HG02884 (cell line): ENCODE measurements around the gene C4orf50.
"Not testable (repeated sequence)": the region's sequence is repeated elsewhere in the genome, so short reads cannot be mapped to it uniquely, and the experiment has no call there.

Source experiments
- ATAC-seq: cut with Tn5 transposase; IDR thresholded peaks from one replicate; pipeline ENCODE4 v1.9.1; 2021; ENCODE audit warnings: mild to moderate bottlenecking, moderate library complexity; ENCODE audit not compliant: unreplicated experiment

Gene C4orf50

DNA sequence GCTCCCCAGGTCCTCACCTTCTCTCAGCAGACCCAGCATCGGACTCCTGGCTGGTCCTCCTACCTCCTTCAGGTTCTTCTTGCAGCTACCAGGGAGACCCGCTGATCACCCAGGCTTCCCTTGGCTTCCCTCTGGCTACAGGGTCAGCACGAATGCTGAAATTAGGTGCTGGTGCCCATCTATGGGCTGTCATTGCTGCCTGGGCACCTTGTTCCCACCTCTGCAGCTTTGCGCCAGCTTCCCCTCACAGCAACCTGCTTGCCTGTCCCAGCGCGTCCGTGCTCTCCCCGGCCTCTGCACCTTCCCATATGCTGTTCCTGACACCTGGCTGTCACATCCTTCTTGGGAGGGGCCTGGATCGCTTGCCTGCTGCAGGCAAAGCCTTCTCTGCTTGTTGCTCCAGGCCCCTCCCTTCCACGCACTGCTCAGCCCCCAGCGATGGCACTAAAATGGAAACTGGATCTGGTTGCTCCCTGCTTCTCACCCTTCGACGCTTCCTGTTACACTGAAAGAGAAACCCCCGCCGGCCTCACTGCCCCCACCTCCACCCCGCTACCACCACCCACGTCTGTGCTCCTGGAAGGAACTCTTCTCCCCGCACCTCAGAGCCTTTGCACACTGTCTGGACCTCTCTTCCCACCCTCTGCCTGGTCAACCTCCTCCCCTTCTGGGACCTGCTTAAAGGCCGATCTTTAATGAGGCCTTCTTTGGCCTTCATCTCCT lies 22.2 kb downstream of the C4orf50 start:
- ATAC-seq, result no peak

DNA sequence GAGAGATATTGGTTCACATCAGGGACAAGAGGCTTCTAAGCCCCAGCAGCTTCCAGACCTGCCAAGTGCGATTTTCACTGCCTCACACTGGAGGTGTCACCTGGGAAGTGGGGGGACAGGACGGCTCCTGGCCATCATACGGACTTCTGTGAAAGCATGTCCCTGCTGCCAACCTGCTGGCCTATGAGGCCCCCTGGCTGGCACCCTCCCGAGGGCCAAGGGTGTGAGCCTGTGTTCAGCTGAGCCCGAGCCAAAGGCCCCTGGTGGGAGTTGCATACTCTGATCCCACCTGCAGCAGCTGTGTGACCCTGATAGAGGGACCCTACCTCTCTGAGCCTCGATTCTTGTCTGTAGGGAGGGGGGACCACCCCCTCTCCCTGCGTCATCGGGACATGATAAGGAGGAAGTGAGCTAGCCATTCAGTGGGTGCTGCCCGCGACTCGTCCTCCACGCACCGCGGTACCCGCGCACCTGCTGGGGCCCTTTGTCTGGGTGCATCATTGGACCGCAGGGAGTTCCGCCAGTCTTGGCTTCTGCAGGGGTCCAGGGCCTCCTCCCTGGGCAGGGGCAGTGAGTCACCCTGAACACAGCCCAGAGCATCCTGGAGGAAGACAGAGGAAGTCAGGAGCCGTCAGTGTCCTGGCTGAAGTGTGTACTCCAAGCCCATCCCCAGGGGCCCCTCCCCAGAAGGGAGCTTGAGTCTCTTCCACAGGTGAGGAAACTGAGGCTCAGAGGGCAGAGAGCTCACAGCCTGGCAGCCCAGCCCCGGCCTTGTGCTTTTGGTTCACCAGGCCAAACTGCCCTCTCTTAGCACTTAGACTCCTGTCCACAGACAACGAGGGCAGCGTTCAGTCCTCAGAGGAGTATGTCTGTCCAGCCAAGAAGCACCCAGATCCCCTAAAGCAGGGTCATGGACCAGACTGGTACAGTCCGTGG lies 24.1 kb downstream of the C4orf50 start:
- ATAC-seq, result no peak

GRCh38 chr4:5993346-5993745 lies 24.9 kb downstream of the C4orf50 start:
- not testable (repeated sequence) for ATAC-seq

DNA sequence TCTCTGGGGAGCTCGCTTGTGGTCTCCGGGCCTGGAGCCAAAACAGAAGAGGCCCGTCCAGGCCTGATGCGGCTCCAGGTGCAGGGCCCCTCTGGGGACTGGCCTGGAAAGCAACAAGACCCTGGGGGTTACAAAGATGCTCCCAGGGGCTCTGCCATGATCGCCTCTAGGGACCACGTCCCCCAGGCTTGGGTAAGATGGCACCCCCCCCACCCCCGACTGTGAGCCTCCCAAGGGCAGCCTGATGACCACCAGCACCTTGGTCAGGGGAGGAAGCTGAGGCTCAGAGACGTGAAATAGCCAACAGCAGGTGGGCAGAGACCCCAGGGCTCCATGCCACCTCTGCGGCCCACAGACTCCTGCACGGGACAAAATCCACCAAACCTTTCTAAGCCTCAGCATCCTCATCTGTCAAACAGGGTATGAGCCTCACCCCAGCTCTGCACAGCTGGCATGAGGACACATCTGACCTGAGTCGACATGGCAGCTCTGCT lies 25.4 kb downstream of the C4orf50 start:
- ATAC-seq, result no peak

GRCh38 chr4:5992171-5992827 lies 25.9 kb downstream of the C4orf50 start:
- ATAC-seq, result no peak

- no peak for ATAC-seq
Measured at GRCh38 chr4:5991405-5991804, 26.8 kb downstream of the C4orf50 start.

DNA sequence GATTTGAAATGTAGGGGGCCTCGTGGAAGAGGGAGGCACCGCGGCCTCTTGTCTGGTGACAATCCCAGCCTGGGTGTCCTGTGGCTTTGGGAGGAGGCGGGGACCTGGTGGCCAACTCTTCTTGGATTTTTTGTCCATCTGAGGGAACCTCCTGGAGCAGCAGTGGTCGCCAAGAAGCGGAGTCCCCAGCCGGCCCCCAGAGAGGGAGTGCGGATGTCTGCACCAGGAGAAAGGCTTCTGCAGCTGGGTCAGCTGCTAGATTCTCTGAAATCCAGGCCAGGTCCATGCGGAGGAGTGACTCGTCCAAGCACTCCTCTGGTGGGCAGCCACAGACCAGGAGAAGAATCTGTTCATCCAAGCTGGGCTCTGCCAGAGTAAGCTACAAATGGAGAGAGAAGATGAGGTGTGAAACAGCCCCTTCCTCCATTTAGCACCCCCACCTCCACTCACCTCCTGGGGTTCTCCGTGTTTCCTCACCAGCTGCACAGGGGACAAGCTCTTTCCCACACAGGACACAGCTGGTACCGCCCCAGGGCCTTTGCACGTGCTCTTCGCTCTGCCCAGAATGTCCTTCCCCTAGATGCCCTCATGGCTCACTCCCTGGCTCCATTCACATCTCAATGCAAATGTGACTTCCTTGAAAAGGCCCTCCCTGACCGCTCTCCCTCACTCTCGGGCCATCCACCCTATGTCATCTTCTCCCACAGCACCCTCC lies 27.6 kb downstream of the C4orf50 start:
- ATAC-seq, result no peak

DNA sequence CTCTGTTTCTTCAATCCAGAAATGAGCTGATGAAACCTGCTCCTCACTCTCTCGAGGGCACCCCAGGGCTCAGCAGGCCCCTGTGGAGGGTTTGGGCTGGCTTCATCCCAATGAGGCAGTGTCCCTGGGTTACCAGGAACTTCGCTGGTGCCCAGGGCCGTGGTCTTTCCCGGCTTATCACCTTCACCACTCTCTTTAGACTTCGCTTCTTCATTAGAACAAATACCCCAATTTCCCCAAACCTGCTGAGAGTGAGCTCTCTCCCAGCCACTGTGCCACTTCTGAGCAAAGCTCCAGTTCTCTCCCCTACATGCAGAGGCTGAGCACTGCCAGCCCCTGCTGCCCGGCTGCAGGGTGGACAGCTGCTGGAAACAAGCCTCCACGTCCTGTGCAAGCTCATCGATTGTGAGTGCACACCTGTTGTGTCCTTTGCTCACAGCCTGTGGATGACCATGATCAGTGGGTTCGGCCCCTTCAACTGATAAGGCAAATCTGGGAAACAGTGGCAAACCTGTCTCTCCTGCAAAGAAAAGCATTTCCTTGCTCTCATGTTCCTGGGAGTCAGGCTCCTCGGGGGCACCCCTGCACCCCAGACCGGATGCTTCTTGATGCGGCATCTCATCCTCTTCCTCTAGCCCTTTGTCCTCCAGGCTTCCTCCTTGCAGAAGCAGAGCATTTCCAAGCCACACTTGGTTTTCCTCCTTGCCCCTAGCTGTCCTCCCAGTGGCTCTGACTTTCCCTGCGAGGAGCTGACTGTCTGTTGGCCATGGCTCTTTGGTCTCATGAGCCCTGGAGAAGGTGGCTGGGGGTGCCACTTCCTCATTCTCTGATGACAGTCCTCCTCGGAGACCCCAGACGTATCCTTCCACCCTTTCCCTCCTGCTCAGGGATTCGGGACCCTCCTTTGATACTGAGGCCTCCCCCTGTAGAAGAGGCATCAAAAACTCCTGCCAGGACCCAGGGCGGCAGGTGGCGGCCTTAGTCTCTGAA lies 28.7 kb downstream of the C4orf50 start:
- no peak for ATAC-seq

DNA sequence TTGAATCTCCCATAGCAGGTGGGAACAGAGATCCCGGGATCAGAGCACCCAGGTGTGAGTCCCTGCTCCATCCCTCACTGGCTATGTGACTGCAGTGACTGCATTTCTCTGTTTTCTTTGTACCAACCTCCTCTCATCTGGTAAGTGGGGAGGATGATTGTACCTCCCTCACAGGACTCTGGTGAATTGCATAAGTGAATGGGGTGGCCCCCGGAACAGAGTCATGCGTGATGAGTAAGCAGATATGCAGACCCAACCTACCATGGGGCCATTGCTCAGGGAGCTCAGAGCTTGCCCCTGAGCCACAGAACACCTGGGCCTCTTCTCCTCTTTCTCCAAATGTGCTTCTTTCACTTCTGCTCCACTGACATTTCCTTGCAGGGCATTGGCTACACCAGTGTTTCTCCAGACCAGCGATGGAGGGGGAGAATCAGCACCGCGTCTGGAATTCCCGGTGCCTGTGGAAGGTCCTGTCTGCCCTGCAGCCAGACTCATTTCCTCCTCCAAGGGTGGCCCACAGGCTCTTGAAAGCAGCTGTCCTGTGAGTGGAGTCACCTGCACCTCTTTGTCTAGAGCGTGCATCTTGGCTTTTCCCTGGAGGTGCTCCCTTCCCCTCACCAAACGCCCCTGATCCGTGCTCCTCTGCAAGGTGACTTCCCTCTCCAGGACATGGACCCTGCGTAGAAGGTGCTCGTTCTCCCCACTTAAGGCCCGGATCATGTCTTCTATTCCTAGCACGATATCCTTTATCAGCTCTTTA lies 30.0 kb downstream of the C4orf50 start:
- no peak for ATAC-seq

DNA sequence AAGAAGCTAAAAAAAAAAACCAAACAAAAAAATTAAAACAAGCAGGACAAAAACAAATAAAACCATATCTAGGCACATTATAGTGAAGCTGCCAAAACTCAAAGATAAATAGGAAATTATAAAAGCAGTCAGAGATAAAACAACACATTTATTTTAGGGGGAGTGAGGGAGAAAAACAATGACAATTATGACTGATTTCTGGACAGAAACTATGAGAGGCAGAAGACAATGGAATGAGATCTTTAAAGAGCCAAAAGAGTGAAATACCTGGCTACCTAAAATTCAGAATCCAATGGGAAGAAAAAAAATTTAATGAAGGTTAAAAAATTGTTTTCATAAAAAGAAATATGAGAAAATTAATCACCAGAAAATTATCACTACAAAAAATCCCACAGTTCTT lies 33.4 kb downstream of the C4orf50 start:
- ATAC-seq, result no peak

DNA sequence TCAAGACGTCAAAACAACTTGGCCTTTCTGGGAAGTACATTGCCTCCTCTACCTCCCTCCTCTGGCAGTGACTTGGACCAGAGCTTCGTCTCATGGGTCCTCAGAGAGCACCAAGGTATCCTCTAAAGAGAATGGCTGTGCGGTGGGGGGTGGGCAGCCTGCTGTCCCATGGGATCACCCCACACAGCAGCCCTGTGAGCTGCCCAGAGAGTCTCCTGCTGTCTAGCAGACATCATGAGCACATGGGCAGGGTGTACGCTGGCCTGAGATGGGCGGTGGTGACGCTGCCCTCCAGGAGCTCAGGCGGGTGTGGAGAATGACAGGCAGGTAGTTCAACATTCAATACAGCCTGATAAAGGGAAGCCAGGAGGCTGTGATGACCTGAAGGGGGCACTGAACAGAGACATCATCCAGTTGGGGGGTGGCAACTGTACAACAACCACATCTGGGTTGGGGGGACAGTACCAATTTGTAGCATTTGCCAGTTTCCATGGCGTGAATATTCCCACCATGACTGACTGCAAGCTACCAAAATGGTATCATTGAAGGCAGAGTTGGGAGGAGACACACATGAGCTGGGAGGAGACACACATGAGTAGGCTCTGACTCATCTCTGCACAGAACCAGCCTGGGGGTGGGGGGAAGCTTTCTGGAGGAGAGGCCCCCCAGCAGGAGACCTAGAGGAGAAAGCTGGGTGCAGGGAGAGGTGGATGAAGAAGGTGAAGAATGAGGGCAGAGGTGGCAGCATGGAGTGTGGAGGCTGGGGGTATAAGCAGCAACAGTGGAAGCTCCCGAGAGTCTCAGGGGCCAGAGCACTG lies 35.9 kb downstream of the C4orf50 start:
- ATAC-seq, result no peak

GRCh38 chr4:5980436-5981155 lies 37.6 kb downstream of the C4orf50 start:
- no peak for ATAC-seq

GRCh38 chr4:5979981-5980380 lies 38.2 kb downstream of the C4orf50 start:
- no peak for ATAC-seq

- no peak for ATAC-seq
Measured at GRCh38 chr4:5976921-5977320, 41.3 kb downstream of the C4orf50 start.

DNA sequence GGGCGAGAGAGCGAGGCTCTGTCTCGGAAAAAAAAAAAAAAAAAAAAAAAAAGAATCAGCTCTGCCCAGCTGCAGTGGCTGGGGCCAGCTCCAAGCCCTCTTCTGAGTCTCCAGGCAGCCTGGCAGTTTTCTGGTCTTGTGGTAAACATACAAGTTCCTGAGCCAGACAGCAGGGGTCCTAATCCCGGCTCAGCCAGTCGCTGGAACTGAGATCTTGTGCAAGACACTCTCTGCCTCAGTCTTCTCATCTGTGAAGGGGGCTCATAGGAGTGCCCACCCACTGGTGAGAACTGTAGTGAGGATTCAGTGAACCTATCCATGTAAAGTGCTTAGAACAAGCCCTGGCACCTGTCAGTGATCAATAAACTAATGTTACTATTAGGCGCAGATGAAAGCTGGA lies 41.8 kb downstream of the C4orf50 start:
- no peak for ATAC-seq

DNA sequence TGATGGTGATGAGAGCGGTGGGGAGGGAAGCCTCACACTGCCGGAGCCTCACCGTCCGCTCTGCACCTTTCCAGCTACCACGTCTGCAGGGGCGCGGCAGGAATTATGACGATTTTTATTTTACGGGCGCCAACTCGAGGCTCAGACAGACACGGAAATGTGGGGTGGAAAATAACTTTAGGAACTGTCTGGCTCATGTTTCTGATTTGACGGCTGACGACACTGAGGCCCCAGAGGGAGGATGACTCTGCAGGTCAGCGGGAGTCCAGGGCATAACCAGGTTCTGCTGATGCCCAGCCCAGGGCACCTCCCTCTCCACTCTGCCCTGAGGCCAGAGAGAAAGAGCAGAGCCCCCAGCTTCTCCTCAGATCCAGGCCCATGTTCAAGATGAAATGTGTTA lies 43.9 kb downstream of the C4orf50 start:
- no peak for ATAC-seq

GRCh38 chr4:5973486-5974220 lies 44.6 kb downstream of the C4orf50 start:
- ATAC-seq, result no peak
